Mesenteric fat pad (tissue), 1 donor: ENCODE measurements around the gene AVPR2. TPM values are rescaled to one million over a fixed set of nuclear protein-coding genes. Genes with fewer than 3 reads are reported as not detected.

Experiments
- DNase-seq: peaks from one replicate; pipeline ENCODE4 v3.0.0-alpha.2; 2020; ENCODE audit warnings: low spot score
- total RNA-seq: library from RNA; stranded (reverse); fragmentation: NEBNext Ultra II Directional; extraction: Animal tissue kit (Norgen Biotek cat#: 25700); gene quantifications from one replicate; pipeline ENCODE4 v1.2.1, GENCODE V29; 2021
- donor health status: DM: yes; HTN: yes; CAD: no.

The AVPR2 gene
- total RNA-seq, 1 donor from 2014 or later, result 7.2 TPM

DNA sequence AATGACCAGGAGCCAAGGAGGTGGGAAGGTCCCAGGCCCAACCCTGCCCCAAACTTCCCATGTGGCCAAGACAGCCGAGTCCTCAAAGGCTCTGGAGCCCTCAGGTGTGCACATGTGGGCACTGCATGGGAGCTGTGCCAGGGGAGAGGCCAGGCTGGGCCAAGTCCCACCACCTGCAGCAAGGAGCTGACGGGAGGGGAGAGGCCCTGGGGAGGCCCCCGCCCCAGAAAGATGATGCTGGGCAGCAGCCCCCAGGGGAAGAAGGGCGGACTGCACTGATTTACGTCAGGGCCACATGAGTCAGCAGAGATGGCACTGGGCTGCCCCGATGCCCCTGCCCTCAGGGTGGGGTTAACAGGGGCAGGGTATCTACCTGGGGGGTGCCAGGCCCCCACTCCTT is 19.9 kb upstream of the AVPR2 start:
- DNase-seq, result no peak

DNA sequence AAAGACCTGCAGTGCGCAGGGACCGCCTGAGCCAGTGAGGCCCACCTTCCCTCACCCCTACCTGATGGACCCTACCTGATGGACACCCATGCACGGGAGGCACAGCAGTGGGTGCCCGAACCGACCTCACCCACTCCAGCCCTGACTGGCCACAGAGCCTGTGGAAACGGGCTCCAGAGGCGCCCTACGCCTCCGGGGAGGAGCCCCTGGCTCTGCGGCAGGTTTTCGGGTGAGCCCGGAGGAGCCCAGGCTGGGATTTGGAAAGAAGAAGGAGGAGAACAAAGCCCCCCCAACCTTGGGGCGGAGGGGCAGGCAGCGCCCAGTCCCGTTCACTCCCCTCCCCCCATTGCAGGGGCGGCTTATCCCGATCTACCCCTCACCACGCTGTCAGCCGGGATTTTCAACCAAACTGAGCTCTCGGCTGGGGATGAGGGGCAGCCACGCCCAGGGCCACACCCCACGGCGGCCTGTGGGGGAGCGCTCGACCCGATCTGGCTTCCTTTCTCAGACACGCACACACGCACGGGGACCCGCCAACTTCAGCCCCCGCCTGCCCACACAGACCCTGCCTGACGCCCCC is 19.2 kb upstream of the AVPR2 start:
- DNase-seq, result no peak

DNA sequence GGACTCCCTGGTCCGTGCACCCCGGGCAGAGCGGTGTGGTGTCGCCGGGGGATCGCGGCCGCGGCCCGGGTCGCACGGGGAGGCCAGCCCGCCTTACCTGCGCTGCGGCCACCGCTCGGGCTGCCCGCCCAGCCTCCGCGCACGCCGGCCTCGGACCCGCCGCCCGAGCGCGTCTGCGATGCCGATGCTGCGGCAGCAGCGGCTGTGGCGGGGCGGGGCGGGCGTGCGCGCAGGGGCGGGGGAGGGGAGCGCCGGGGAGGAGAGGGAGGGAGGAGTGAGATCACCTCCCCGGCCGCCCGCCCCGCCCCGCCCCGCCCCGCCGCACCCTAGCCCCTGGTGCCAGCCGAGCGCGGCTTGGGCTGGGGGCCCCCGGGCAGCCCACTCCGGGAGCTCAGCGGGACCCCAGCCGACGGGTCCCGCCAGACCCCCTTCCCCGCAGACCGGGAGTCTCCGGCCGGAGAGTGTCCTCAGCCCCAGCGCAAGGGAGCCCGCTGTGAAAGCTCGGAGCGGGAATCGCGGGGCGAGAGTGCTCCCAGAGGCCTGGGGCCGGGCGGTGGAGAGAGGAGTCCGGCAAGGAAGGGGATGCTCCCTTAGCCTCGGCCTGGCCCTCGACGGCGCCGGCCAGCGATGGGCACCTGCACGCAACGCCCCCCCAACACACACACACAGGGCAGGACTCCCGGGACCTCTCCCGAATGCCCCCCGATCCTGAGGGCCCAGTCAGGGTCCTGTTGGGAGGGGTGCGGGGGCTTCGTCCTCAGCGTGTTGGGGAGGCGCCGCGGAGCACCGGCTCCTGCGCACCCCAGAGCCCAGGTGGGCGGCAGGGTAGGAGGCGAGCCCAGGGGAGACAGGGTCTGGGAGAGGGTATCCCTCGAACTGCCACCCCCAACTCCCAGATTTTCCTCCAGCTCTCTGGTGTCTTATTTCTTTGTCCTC is 18.2 kb upstream of the AVPR2 start, which contains the start of gene L1CAM:
TSS of gene L1CAM (minus strand) at position 206 of the 936 bp plus-strand sequence. CDS start 10,337 bp downstream, outside the sequence.
- no peak for DNase-seq

- DNase-seq, result no peak
Measured at GRCh38 chrX:153886915-153887314, 17.6 kb upstream of the AVPR2 start.

DNA sequence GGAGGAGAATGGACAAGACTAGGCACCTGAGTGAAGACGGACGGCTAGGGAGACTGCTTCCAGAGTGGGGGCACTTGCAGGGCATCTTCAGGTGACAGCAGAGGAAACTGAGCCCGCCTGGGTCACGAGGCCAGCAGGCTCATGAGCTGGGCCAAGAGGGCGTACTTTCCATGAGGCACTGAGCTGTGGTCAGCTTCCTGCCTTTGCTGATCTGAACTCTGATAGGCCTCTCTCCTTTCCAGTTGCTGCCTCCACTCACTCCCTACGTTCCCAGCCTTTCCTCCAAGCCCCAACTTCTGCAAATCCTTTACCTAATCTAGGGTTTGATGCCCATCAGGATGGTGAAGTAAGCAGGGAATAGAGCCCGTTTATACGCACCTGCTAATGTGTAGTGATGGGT is 17.1 kb upstream of the AVPR2 start:
- no peak for DNase-seq

- no peak for DNase-seq
Measured at GRCh38 chrX:153888344-153888743, 16.1 kb upstream of the AVPR2 start.

DNA sequence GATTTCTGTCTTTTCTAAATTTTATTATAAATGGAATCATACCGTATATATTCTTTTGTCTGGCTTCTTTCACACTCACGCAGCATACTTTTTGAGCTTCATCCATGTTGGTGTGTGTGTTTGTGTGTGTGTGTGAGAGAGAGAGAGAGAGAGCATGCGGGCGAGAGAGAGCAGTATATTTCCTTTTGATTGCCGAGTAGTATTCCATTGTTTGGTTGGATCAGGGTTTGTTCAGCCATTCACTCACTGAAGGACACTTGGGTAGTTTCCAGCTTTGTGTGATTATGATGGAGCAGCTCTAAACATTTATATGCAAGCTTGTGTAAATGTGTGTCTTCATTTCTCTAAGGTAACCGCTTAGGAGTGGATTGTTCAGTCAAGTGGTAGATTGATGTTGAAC is 15.3 kb upstream of the AVPR2 start:
- no peak for DNase-seq

- no peak for DNase-seq
Measured at GRCh38 chrX:153897899-153898298, 6.6 kb upstream of the AVPR2 start.

DNA sequence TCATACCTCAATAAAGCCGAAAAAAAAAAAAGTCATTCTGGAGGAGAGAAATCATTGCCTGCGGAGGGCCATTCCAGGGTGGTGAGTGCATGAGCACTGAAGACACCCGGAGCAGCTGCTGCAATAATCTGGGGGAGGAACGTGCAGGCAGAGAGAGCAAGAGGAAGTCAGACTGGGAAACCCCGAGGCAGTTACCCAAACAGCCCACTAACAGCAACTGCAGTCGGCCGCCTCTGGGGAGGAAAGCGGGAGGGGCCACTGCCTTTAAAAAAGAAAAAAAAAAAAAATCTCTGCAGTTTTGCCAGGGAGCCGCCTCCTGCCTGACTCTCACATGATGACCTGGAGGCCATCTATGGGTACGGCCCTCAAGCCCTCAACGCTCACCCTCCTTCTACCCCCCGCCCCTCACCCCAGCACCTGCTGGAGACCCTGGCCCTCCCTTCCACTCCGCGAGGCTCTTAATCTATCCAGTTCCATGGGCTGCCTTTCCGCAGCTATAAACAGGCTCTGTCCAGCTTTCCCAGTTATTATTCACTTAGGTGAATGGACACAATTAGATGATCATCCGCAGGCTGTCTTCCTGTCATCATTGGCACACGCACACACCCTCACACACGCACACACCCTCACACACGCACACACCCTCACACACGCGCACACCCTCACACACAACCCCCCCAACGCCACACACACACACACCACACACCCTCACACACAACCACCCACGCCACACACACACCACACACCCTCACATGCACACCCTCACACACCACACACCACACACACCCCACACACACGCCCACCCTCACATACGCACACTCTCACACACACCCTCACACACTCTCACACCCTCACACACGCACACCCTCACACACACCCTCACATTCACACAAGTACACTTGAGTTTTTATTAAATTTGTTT is 3.4 kb upstream of the AVPR2 start:
- no peak for DNase-seq

DNA sequence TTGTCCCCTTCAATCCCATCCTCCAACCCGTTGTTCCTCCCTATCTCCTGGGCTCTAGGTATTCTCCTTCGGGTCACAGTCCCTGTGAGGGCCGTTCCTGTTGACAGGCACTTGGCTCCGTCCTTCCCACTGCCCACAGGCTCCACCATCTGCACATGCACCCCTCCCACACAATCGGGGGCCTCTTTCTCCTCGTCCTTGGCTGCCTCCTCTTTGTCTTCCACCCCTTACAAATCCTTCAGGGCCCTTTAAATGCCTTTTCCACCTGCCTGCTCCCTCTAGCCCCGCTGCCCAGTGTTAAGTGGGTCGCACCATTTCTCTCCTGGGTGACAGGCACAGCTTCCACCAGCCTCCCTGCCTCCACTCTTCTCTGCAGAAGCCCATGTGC is 2.7 kb upstream of the AVPR2 start:
- DNase-seq, result no peak

DNA sequence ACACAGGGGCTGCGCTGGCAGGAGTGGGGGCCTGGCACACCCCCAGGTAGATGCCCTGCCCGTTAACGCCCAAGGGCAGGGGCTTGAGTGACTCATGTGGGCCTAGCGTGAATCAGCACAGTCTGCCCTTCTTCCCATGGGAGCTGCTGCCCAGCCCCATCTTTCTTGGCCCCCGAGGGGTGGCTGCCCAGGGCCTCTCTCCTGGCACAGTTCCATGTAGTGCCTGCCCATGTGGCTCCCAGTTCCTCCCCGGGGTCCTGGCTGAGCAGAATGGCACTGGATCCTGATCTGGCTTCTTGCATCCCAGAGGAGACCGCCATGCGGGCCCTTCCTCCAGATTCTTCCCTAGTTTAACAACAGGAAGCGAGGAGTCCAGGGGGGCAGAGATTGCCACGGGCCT is 2.1 kb upstream of the AVPR2 start:
- no peak for DNase-seq

DNA sequence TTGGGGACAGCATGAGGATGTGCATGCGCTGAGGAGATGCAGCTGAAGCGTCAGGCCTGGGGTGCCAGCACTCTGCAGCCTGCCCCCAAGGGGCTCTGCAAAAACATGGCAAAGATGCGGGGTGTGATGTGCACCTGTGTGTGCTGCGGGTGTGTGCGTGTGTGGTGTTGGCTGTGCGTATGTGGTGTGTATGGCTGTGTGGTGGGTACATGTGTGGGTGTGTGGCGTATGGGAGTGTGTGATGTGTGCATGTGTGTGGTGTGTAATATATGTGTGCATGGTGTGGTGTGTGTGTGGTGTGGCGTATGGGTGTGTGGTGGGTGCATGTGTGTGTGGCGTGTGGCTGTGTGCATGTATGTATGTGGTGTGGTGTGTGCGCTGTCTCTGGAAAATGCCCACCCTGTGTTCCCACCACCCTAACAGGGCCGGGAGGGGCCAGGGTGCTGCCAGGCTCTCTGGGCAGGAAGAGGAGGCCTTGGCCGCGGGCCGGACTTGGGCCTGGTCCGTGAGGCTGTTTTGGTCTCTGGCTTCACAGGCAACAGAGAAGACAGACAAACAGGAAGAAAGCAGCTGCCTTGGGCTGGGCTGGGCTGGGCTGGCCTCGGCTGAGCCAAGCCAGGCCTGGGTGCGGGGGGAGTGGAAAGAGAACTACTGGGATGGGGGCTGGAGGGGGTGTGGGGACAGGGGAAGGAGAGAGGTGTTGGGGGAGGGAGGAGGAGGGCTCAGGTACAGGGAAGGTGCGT is 1.1 kb upstream of the AVPR2 start:
- peak; percentile 89 for DNase-seq

DNA sequence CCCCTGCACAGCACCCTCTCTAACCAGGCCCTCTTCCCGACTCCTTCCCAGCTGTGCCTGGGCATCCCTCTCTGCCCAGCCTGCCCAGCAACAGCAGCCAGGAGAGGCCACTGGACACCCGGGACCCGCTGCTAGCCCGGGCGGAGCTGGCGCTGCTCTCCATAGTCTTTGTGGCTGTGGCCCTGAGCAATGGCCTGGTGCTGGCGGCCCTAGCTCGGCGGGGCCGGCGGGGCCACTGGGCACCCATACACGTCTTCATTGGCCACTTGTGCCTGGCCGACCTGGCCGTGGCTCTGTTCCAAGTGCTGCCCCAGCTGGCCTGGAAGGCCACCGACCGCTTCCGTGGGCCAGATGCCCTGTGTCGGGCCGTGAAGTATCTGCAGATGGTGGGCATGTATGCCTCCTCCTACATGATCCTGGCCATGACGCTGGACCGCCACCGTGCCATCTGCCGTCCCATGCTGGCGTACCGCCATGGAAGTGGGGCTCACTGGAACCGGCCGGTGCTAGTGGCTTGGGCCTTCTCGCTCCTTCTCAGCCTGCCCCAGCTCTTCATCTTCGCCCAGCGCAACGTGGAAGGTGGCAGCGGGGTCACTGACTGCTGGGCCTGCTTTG is 1.1 kb downstream of the AVPR2 start:
- DNase-seq, result peak; percentile 85

- no peak for DNase-seq
Measured at GRCh38 chrX:153906126-153906917, 1.8 kb downstream of the AVPR2 start.

- no peak for DNase-seq
Measured at GRCh38 chrX:153907456-153907855, 3.0 kb downstream of the AVPR2 start.

- no peak for DNase-seq
Measured at GRCh38 chrX:153908219-153908860, 3.9 kb downstream of the AVPR2 start.

- no peak for DNase-seq
Measured at GRCh38 chrX:153909024-153909979, 4.8 kb downstream of the AVPR2 start.

DNA sequence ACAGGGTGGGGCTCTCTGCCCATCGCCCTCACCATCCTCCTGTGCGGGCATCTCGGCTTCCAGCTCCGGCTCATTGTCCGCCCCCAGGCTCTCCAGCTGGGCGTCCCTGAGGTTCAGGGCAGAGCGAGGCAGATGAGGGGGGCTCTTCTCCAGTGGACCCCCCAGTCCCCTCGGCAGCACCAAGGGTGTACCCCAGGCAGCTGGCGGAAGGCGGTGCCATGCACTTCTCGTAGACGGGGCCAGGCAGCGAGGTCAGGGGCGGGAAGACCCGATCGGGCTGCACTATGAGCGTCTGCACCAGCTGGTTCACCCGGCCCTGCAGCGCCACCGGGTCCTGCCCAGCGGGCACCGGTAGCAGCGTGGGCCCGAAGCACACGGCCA is 5.5 kb downstream of the AVPR2 start:
- DNase-seq, result no peak
